ENCODE measurements around the gene LMTK3. TPM values are rescaled to one million over a fixed set of nuclear protein-coding genes. Genes with fewer than 3 reads are reported as not detected.

LMTK3 gene
- total and polyA plus RNA-seq, 2 of the 13 experiments (the other 11 are each of a cell fraction or from before 2014, with no cell fraction given): 0.18 to 0.29 TPM

DNA sequence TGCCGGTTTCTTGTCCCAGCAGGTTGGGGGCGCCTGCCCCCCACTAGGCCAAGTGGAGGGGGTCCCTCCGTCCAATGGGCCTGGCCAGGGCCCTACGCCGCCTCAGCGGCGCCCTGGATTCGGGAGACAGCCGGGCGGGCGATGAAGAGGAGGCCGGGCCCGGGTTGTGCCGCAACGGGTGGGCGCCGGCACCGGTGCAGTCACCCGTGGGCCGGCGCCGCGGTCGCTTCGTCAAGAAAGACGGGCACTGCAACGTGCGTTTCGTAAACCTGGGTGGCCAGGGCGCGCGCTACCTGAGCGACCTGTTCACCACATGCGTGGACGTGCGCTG is 50.0 kb downstream of the LMTK3 start:
- H3K27ac ChIP-seq (ENCODE audit: extremely low read length, insufficient read depth, low read length): no peak overlapping the region
- no peaks in the 10 kb centered on the region for H3K79me2 ChIP-seq (ENCODE audit: insufficient read depth, low read length)
- ChIA-PET CTCF (ENCODE audit: low intra/inter-chr PET ratio, low total read pairs) (no interaction called here), POLR2A (interaction anchor here (0.7 kb wide), 1 partner anchor 17 kb away, joined by 3 read pairs; no protein-coding TSS in a partner anchor)
- no peaks in the 10 kb centered on the region for H3K4me1 ChIP-seq (ENCODE audit: insufficient read depth, low read length)
- DNase-seq (ENCODE audit: low spot score) (no peak), FAIRE-seq (no peak), ATAC-seq (no peak)
- no peaks in the 10 kb centered on the region for H4K20me1 ChIP-seq (ENCODE audit: insufficient read depth, low read length)
- H3K9me3 ChIP-seq (ENCODE audit: low read length): no peaks in the 10 kb centered on the region
- H3K4me2 ChIP-seq (ENCODE audit: low read depth, low read length): no peak overlapping the region
- TF ChIP-seq POLR2A (IDR thresholded peaks at IDR 0.05; ENCODE audit: insufficient read depth in 1 of 2, low read depth in 2 of 2, low read length in 2 of 2): 0 out of 4 replicates have a peak, but pooled peaks of 1 of the 2 experiments have one; percentile 28
- TF ChIP-seq RBFOX2 (IDR thresholded peaks at IDR 0.05; ENCODE audit: low read depth, low read length): peak; percentile 35; the same call in 1 of the 2 replicates
- TF ChIP-seq ZNF232 (CRISPR knock-in tag; IDR thresholded peaks at IDR 0.05; ENCODE audit: borderline replicate concordance): no peak
- TF ChIP-seq, protein P1, sequence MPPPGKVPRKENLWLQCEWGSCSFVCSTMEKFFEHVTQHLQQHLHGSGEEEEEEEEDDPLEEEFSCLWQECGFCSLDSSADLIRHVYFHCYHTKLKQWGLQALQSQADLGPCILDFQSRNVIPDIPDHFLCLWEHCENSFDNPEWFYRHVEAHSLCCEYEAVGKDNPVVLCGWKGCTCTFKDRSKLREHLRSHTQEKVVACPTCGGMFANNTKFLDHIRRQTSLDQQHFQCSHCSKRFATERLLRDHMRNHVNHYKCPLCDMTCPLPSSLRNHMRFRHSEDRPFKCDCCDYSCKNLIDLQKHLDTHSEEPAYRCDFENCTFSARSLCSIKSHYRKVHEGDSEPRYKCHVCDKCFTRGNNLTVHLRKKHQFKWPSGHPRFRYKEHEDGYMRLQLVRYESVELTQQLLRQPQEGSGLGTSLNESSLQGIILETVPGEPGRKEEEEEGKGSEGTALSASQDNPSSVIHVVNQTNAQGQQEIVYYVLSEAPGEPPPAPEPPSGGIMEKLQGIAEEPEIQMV (CRISPR knock-in tag; IDR thresholded peaks at IDR 0.05; ENCODE audit: low read depth): no peak
- no peak for TF ChIP-seq ZFYVE20 (CRISPR knock-in tag; IDR thresholded peaks at IDR 0.05; ENCODE audit: borderline replicate concordance, low read depth)
- no peak for TF ChIP-seq TOPORS (CRISPR knock-in tag; IDR thresholded peaks at IDR 0.05)
- H2AFZ ChIP-seq (ENCODE audit: low read length): no peak overlapping the region
- intact Hi-C loops (cut with micrococcal nuclease; ENCODE audit: unreplicated experiment) (no loop called here), in situ Hi-C loops (cut with HindIII; ENCODE audit: extremely low pct_ligation_motif_present, low pct_unique_long_range_greater_than_20kb) (no loop called here)
- H3K27me3 ChIP-seq (ENCODE audit: control insufficient read depth in 1 of 2, insufficient read depth in 2 of 2, low read length in 2 of 2): no peaks in the 10 kb centered on the region
- no TSS peak for BruUV-seq (replicated peaks)
- no peak overlapping the region for H3K4me3 ChIP-seq (replicated peaks in 1 of 3; ENCODE audit: insufficient read depth in 1 of 3, low read depth in 2 of 3, low read length in 3 of 3)
- WGBS (ENCODE audit: low lambda C conversion rate): 96% methylated on average over 36 of the region's 36 CpGs
- 0 out of 5 replicates have a peak, but pooled peaks cover 0 to 4% of the 10 kb centered on the region in 2 experiments for H3K36me3 ChIP-seq (replicated peaks in 1 of 2; ENCODE audit: control insufficient read depth in 1 of 2, insufficient read depth in 2 of 2, low read length in 2 of 2)
- H3K9ac ChIP-seq (ENCODE audit: insufficient read depth, low read depth, low read length): no peak overlapping the region

DNA sequence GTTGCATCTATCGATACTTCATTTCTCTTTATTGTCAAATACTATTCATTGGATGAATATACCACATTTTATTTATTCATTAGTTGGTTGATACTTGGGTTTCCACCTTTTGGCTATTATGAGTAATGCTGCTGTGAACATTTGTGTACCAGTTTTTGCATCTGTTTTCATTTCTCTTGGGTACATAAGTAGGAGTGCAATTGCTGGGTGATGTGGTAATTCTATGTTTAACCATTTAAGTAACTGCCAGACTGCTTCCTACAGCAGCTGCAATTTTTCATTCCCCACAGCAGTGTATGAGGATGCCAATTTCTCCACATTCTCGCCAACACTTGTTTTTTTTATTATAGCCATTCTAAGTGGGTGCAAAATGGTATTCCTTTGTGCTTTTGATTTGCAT is 53.6 kb downstream of the LMTK3 start:
- CTCF ChIA-PET (ENCODE audit: low intra/inter-chr PET ratio, low total read pairs): no interaction called here
- FAIRE-seq: no peak
- in situ Hi-C loops (cut with HindIII; ENCODE audit: extremely low pct_ligation_motif_present, low pct_unique_long_range_greater_than_20kb): no loop called here

More for the DNA sequence above, 53.6 kb downstream of the LMTK3 start:
- POLR2A ChIA-PET: no interaction called here
- H3K9ac ChIP-seq (ENCODE audit: insufficient read depth, low read depth, low read length): no peak overlapping the region
- H3K4me3 ChIP-seq (replicated peaks in 1 of 3; ENCODE audit: insufficient read depth in 1 of 3, low read depth in 2 of 3, low read length in 3 of 3): no peak overlapping the region
- H3K79me2 ChIP-seq (ENCODE audit: insufficient read depth, low read length): no peaks in the 10 kb centered on the region
- BruUV-seq (replicated peaks): no TSS peak
- ATAC-seq (no peak), DNase-seq (ENCODE audit: low spot score) (no peak)
- H4K20me1 ChIP-seq (ENCODE audit: insufficient read depth, low read length): no peaks in the 10 kb centered on the region
- WGBS (ENCODE audit: low lambda C conversion rate): 98% methylated on average over 2 of the region's 2 CpGs
- H3K27me3 ChIP-seq (ENCODE audit: control insufficient read depth in 1 of 2, insufficient read depth in 2 of 2, low read length in 2 of 2): no peaks in the 10 kb centered on the region
- intact Hi-C loops (cut with micrococcal nuclease; ENCODE audit: unreplicated experiment): no loop called here
- no peak overlapping the region for H3K4me2 ChIP-seq (ENCODE audit: low read depth, low read length)
- H3K9me3 ChIP-seq (ENCODE audit: low read length): no peaks in the 10 kb centered on the region
- TF ChIP-seq, protein P2, sequence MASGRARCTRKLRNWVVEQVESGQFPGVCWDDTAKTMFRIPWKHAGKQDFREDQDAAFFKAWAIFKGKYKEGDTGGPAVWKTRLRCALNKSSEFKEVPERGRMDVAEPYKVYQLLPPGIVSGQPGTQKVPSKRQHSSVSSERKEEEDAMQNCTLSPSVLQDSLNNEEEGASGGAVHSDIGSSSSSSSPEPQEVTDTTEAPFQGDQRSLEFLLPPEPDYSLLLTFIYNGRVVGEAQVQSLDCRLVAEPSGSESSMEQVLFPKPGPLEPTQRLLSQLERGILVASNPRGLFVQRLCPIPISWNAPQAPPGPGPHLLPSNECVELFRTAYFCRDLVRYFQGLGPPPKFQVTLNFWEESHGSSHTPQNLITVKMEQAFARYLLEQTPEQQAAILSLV (CRISPR knock-in tag; IDR thresholded peaks at IDR 0.05; ENCODE audit: borderline replicate concordance): no peak
- TF ChIP-seq RBFOX2 (IDR thresholded peaks at IDR 0.05; ENCODE audit: low read depth, low read length): 0 out of 2 replicates have a peak, but pooled peaks have one; percentile 31
- H3K27ac ChIP-seq (ENCODE audit: extremely low read length, insufficient read depth, low read length): no peak overlapping the region
- peaks cover 3 to 27% of the 10 kb centered on the region in 2 experiments for H3K36me3 ChIP-seq (replicated peaks in 1 of 2; ENCODE audit: control insufficient read depth in 1 of 2, insufficient read depth in 2 of 2, low read length in 2 of 2)
- H3K4me1 ChIP-seq (ENCODE audit: insufficient read depth, low read length): no peaks in the 10 kb centered on the region
- H2AFZ ChIP-seq (ENCODE audit: low read length): no peak overlapping the region

All from HepG2 (cell line).